ACHN (cell line): ENCODE data around the gene ATP5PD.
"Not testable (repeated sequence)": the region's sequence is repeated elsewhere in the genome, so short reads cannot be mapped to it uniquely, and the experiment has no call there.

Source experiments
- DNase-seq: peaks from one replicate; pipeline ENCODE4 v3.0.0-alpha.2; 2015
- in situ Hi-C: cut with HindIII; loops from 2 replicates; pipeline ENCODE4 v1.10.0; 2017; ENCODE audit warnings: low sequenced_read_pairs, low pct_ligation_motif_present, low pct_unique_long_range_greater_than_20kb

ATP5PD gene

GRCh38 chr17:75078284-75079022, 31.7 kb upstream of the ATP5PD start:
- peak; percentile 96 for DNase-seq
- in situ Hi-C loops = no loop called here

DNA sequence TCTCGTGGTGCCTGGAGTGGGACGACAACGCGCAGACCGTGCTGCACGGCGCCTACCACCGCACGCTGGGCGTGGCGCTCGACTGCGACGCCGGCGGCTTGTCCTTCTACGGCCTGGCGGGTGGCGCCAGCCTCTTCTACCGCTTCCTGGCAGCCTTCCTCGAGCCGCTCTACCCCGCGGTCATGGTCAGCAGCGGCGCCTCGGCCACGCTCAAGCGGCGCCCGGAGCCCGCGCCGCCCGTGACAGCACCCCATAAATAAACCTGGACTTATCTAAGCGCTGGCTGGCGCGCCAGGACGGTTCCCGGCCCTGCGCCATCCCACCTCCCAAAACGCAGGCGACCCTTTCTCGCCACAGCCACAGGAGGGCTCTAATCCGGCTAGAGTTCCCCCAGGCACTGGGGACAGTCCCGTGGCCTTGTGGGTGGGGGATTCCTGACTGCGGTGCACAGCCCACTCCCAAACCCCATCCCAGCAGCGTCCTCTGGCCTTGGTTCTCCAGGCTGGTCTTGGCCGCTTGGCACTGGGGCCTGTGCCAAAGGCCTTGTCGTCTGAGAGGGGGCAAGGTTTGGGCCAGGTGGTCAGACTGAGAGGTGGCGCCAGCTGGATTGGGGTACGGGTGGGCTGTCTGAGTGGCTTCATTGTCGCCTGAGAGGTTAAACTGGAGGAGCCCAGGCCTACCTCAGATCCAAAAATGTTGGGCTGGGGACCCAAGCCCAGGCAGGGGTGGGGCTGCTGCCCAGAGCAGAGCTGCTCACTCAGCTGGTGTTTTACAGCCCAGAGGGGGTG, 30.9 kb upstream of the ATP5PD start:
- in situ Hi-C loops = no loop called here

DNA sequence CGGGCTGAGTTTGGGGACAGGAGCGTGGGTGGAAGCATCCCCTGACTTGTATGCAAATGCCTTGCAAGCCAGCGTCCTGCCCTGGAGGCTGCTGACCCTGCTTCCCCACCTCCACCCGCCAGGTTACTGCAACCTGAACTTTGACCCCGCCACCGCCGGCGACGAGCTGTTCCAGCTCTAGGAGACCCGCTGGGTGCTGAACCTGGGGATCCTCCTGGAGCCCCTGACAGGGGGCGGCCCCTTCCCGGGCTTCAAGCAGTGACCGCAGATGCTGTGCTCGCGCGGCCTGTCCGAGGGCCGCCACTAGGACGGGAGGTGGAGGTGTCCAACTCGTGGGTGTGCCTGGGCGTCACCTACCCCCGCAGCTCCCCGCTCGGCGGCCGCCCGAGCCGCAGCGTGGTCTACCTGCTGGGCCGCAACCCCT, 30.3 kb upstream of the ATP5PD start:
- no peak for DNase-seq
- in situ Hi-C loops = no loop called here

More for the DNA sequence above, 30.9 kb upstream of the ATP5PD start:
- DNase-seq = no peak

DNA sequence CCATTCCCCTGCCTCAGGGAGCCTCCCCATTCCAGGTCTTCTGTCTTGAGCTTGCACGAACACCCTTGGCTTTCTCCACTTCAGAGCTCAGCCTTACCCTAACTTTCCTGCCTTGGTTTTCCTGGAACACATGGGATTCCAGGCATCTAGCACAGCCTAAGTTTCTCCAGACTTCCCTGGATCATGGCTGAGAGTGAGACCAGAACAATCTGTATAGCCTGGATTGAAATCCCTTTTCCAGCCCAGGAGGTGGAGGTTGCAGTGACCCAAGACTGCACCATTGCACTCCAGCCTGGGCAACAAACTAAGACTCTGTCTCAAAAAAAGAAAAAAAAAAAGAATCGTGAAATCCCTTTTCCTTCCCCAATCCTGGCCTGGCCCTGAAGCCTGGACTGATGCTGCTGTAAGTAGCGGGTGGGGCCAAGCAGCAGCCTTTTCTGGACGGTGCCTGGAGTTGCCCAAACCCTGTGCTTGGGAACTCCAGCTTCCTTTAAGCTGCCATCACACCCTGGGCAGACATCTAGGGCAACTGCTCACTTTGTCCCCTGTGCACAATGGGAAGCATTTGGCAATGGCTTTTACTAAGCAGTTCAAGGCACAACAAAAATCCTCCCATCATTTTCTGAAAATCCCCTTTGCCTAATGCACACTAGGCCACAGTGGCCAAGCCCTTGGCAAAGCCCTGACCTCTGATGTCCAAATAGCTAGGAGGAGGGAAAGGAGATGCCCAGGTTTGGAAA, 29.0 kb upstream of the ATP5PD start:
- DNase-seq = no peak

GRCh38 chr17:75074532-75074931, 27.8 kb upstream of the ATP5PD start:
- no peak for DNase-seq
- in situ Hi-C loops = no loop called here

More for the DNA sequence above, 29.0 kb upstream of the ATP5PD start:
- in situ Hi-C loops = no loop called here

- in situ Hi-C loops = no loop called here
- DNase-seq = no peak
Measured at GRCh38 chr17:75073618-75074047, 26.9 kb upstream of the ATP5PD start.

DNA sequence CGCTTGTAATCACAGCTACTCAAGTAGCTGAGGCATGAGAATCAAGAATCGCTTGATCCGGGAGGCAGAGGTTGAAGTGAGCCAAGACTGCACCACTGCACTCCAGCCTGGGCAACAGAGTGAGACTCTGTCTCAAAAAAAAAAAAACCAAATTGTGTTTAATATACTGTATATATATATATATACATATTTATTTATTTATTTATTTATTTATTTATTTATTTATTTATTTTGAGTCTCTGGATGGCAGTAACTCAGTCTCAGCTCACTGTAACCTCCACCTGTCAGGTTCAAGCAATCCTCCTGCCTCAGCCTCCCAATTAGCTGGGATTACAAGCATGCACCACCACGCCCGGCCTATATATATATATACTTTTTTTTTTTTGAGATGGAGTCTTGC, 26.1 kb upstream of the ATP5PD start:
- in situ Hi-C loops, DNase-seq: not testable (repeated sequence)

- in situ Hi-C loops = not testable (repeated sequence)
Measured at GRCh38 chr17:75071478-75072271, 24.9 kb upstream of the ATP5PD start.

GRCh38 chr17:75069783-75070182, 23.0 kb upstream of the ATP5PD start:
- in situ Hi-C loops = no loop called here
- DNase-seq = peak; percentile 69

More at GRCh38 chr17:75071478-75072271, 24.9 kb upstream of the ATP5PD start:
- not testable (repeated sequence) for DNase-seq

DNA sequence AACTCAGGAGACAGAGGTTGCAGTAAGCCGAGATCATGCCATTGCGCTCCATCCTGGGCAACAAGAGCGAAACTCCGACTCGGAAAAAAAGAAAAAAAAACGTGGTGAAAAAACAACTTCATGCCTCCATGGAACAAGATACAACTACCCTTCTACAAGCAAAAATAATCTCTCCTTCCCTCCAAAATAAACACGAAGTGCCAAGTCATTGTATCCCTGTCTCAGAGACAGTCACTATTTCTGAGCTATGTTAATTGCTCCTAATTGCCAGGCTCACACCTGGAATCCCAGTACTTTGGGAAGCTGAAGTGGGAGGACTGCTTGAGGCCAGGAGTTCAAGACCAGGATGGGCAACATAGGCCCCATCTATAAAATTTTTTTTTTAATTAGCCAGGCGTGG, 22.0 kb upstream of the ATP5PD start:
- DNase-seq = no peak
- in situ Hi-C loops = no loop called here

DNA sequence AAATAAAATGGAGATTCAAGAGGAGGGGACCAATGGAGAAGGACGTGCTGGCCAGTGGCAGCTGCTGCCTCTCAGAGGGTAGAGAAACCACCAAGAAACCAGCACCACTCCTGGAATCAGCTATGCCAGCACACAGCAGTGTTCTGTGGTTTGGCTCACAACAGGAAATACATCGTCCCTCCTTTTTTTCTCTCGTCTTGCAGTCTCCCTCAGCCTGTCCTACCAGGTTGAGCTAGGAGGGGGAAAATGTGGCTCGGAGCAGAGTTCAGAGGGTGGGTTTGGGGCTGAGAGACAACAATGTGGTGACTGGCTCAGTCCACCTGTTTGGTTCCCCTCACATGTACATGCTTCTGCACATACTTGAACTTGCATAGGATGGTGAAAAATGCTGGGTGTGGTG, 21.1 kb upstream of the ATP5PD start:
- DNase-seq = no peak
- in situ Hi-C loops = no loop called here

DNA sequence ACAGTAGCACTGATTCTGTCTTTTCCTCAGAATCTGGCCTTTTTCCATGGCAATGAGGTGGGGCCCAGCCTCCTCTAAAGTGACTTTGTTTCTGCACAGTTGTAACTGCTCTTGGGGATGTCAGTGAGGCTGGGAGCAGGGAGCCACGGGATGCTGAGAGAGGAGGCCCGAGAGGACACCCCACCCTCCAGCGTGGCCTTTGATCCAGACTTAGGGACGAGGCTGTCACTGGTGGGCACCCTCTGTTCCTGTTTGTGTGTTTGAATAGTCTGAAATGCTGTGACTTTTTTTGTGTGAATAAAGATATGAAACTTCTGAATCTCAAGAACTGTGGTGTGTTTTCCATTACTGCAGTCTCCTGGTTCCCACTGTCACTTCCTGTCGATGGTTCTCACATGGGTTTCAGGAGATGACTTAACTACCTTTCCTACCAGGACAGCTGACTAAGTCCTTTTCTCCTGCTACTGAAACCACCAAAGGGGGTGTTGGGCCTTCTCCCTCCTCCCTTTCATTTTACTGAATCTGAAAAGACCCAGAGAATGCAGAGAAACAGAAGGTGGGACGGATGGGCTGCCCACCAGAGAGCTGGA, 18.9 kb upstream of the ATP5PD start:
- no peak for DNase-seq
- in situ Hi-C loops = no loop called here

DNA sequence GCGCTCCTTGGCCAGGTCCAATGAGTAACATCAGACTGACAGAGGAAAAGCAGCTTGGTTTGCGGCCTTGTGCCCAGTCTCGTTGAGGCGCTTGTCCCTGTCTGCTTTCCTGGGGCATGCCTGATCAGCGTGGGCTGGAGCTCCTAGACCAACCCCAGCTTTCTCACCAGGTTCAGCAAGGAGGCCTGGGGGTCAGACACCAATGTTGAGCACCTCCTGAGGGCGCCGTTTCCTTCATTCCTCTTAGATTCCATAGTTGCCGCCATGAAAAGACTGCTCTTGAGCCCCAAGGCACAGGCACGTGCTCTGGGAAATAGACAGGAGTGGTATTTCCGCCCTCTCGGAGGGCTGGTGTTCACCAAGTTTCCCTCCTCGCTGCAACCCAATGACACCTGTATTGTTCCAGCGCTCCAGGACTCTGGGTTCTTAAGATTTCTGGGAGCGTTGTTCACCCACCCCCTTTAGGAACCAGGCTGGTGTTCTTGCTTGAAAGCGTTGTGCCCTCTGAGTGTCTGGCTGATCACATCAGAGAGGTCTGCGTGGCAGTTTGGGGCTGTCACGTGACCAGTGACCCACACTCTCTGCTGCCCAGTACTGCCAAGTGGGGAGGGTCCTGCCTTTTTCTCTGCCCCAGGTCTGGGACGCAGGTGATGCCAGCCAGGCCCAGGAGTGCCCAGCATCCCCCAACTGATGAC, 18.2 kb upstream of the ATP5PD start:
- in situ Hi-C loops = no loop called here
- no peak for DNase-seq

- in situ Hi-C loops = no loop called here
- no peak for DNase-seq
Measured at GRCh38 chr17:75064460-75064859, 17.7 kb upstream of the ATP5PD start.

GRCh38 chr17:75064040-75064439, 17.3 kb upstream of the ATP5PD start:
- in situ Hi-C loops = no loop called here
- DNase-seq = no peak

DNA sequence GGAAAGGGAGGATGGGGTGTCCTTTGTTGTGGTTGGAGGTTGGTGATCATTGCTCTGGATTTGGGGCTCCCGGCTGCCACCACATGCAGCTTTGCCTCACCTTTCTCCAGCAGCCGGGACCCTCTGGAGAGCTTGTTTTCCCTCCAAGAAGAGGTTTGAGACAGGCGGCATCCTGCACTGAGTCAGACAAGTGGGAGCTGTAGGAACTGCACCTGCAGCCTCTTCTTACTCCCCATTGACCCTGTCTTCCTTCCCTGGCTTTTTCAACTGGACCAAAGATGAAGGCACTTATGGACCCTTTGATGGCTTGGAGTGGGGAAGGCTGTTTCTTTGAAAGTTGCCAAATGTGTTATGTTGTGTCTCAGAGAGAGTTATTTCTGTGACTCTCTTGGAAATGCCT, 16.9 kb upstream of the ATP5PD start:
- no peak for DNase-seq
- in situ Hi-C loops = no loop called here

- in situ Hi-C loops = no loop called here
- no peak for DNase-seq
Measured at GRCh38 chr17:75063201-75063600, 16.4 kb upstream of the ATP5PD start.

- in situ Hi-C loops = no loop called here
- DNase-seq = no peak
Measured at GRCh38 chr17:75061618-75062017, 14.8 kb upstream of the ATP5PD start.
